ENCODE measurements around the gene NME8.

DNA sequence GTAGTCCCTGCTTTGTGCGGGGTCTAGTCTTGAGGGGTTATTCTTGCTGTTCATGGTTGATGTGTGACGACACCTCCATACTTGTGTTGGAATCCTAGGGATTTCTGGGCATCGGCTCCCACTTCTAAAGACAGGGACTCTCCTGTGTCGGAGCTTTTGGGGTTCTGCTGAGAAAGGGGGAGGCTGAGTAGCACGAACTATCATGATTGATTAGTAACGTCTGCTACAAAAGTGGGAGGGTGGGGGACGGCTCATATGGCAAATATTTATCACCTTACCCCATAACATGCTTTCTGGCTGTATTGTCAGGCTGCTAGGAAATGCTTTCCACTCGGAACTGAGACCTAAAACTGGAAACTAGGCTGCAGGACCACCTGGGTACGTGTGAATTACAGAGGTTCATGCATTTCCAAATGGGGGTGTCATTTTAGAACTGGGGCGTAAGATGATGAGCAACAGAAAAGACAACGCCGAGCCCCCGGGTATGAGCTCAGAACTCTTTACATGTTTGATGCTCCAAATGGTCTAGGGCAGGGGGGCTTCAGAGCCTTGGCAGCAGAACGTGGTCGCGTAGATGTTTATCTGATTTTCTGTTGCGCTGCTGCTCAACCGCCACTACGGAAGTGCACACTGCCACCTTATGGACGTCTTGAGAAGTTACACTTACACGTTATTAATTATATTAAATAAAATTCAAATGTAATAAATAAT lies 15.1 kb upstream of the NME8 start:
- no peak for TF ChIP-seq POLR2AphosphoS5 (IDR thresholded peaks at IDR 0.05; ENCODE audit: low read depth)
- TF ChIP-seq, protein P1, sequence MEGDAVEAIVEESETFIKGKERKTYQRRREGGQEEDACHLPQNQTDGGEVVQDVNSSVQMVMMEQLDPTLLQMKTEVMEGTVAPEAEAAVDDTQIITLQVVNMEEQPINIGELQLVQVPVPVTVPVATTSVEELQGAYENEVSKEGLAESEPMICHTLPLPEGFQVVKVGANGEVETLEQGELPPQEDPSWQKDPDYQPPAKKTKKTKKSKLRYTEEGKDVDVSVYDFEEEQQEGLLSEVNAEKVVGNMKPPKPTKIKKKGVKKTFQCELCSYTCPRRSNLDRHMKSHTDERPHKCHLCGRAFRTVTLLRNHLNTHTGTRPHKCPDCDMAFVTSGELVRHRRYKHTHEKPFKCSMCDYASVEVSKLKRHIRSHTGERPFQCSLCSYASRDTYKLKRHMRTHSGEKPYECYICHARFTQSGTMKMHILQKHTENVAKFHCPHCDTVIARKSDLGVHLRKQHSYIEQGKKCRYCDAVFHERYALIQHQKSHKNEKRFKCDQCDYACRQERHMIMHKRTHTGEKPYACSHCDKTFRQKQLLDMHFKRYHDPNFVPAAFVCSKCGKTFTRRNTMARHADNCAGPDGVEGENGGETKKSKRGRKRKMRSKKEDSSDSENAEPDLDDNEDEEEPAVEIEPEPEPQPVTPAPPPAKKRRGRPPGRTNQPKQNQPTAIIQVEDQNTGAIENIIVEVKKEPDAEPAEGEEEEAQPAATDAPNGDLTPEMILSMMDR (conservative IDR thresholded peaks at IDR 0.05; ENCODE audit: low read depth in 2 of 2), result peak; percentile 67 to 80
- TF ChIP-seq EZH2 (IDR thresholded peaks at IDR 0.05; ENCODE audit: low read depth, unreplicated experiment), result no peak
- no peak for TF ChIP-seq EZH2phosphoT487 (IDR thresholded peaks at IDR 0.05; ENCODE audit: unreplicated experiment)
- no peak for TF ChIP-seq STAT1 (IDR thresholded peaks at IDR 0.05; ENCODE audit: unreplicated experiment)
- no peak for TF ChIP-seq ZNF114 (CRISPR knock-in tag; IDR thresholded peaks at IDR 0.05)
- TF ChIP-seq, protein P2, sequence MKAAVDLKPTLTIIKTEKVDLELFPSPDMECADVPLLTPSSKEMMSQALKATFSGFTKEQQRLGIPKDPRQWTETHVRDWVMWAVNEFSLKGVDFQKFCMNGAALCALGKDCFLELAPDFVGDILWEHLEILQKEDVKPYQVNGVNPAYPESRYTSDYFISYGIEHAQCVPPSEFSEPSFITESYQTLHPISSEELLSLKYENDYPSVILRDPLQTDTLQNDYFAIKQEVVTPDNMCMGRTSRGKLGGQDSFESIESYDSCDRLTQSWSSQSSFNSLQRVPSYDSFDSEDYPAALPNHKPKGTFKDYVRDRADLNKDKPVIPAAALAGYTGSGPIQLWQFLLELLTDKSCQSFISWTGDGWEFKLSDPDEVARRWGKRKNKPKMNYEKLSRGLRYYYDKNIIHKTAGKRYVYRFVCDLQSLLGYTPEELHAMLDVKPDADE (IDR thresholded peaks at IDR 0.05), result no peak
- TF ChIP-seq CREB1 (CRISPR knock-in tag; IDR thresholded peaks at IDR 0.05; ENCODE audit: low read depth), result no peak
- TF ChIP-seq NANOG (IDR thresholded peaks at IDR 0.05; ENCODE audit: borderline replicate concordance), result no peak
- TF ChIP-seq, protein P3, sequence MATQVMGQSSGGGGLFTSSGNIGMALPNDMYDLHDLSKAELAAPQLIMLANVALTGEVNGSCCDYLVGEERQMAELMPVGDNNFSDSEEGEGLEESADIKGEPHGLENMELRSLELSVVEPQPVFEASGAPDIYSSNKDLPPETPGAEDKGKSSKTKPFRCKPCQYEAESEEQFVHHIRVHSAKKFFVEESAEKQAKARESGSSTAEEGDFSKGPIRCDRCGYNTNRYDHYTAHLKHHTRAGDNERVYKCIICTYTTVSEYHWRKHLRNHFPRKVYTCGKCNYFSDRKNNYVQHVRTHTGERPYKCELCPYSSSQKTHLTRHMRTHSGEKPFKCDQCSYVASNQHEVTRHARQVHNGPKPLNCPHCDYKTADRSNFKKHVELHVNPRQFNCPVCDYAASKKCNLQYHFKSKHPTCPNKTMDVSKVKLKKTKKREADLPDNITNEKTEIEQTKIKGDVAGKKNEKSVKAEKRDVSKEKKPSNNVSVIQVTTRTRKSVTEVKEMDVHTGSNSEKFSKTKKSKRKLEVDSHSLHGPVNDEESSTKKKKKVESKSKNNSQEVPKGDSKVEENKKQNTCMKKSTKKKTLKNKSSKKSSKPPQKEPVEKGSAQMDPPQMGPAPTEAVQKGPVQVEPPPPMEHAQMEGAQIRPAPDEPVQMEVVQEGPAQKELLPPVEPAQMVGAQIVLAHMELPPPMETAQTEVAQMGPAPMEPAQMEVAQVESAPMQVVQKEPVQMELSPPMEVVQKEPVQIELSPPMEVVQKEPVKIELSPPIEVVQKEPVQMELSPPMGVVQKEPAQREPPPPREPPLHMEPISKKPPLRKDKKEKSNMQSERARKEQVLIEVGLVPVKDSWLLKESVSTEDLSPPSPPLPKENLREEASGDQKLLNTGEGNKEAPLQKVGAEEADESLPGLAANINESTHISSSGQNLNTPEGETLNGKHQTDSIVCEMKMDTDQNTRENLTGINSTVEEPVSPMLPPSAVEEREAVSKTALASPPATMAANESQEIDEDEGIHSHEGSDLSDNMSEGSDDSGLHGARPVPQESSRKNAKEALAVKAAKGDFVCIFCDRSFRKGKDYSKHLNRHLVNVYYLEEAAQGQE (IDR thresholded peaks at IDR 0.05; ENCODE audit: unreplicated experiment), result no peak

All from GM23338 (cell line).